RWPE1 (cell line): Measurements from ENCODE around the gene ABCC4.
"Not testable (repeated sequence)": the region's sequence is repeated elsewhere in the genome, so short reads cannot be mapped to it uniquely, and the experiment has no call there.

Experiments used
- CTCF ChIA-PET: fragments of 350-600 bp; sonication (Branson Sonifier 250); formaldehyde crosslinking; extraction: SDS; loops from one replicate; lab custom pipeline; 2021; lab: Yijun Ruan, JAX
- POLR2A ChIA-PET: fragments of 400-600 bp; formaldehyde crosslinking; extraction: SDS; loops from one replicate; lab custom pipeline; 2020; ENCODE audit warnings: antibody characterized with exemption; ENCODE audit not compliant: low non-redundant PET; lab: Yijun Ruan, JAX
- DNase-seq: peaks from one replicate; pipeline ENCODE4 v3.0.0; 2012; ENCODE audit warnings: low spot score
- H3K27ac ChIP-seq: fragments of 450-650 bp; 2 replicates; pipeline ENCODE4 v1.5.1; 2017
- CTCF ChIP-seq: fragments of 450-650 bp; conservative IDR thresholded peaks from 2 replicates; pipeline ENCODE4 v1.5.1; 2017; ENCODE audit warnings: low read depth, mild to moderate bottlenecking

The ABCC4 gene

GRCh38 chr13:95181586-95181985 lies 119.7 kb downstream of the ABCC4 start:
- POLR2A ChIA-PET: no interaction called here
- CTCF ChIA-PET: interaction anchor here (1.3 kb wide), 1 partner anchor 223 kb away, joined by 3 read pairs; no protein-coding TSS in a partner anchor
- no peak for TF ChIP-seq CTCF

GRCh38 chr13:95180513-95181245 lies 120.6 kb downstream of the ABCC4 start:
- H3K27ac ChIP-seq: no peak overlapping the region
- DNase-seq: no peak
- POLR2A ChIA-PET: no interaction called here
- CTCF ChIA-PET: interaction anchor here (1.1 kb wide), 1 partner anchor 11 kb away, joined by 4 read pairs; no protein-coding TSS in a partner anchor
- TF ChIP-seq CTCF: no peak

More at GRCh38 chr13:95181586-95181985, 119.7 kb downstream of the ABCC4 start:
- no peak overlapping the region for H3K27ac ChIP-seq
- DNase-seq: no peak

- CTCF ChIA-PET: no interaction called here
- H3K27ac ChIP-seq: no peak overlapping the region
- DNase-seq: no peak
- TF ChIP-seq CTCF: no peak
- POLR2A ChIA-PET: no interaction called here
These were observed 124.5 kb downstream of the ABCC4 start for GRCh38 chr13:95176611-95177259.

- CTCF ChIA-PET: interaction anchor here (0.7 kb wide), 1 partner anchor 15 kb away, joined by 3 read pairs; no protein-coding TSS in a partner anchor
- no peak for TF ChIP-seq CTCF
- no peak for DNase-seq
- H3K27ac ChIP-seq: no peak overlapping the region
- POLR2A ChIA-PET: interaction anchor here (0.5 kb wide), 1 partner anchor 490 kb away, joined by 3 read pairs; no protein-coding TSS in a partner anchor
These were observed 126.7 kb downstream of the ABCC4 start for GRCh38 chr13:95174517-95174916.

GRCh38 chr13:95168191-95168590 lies 133.1 kb downstream of the ABCC4 start:
- ChIA-PET CTCF (no interaction called here), POLR2A (no interaction called here)
- TF ChIP-seq CTCF: no peak
- H3K27ac ChIP-seq: no peak overlapping the region
- DNase-seq: no peak

- POLR2A ChIA-PET, H3K27ac ChIP-seq, CTCF ChIA-PET, DNase-seq: not testable (repeated sequence)
These were observed 134.2 kb downstream of the ABCC4 start for GRCh38 chr13:95167003-95167402.
